ENCODE measurements around the gene SPINK1.

DNA sequence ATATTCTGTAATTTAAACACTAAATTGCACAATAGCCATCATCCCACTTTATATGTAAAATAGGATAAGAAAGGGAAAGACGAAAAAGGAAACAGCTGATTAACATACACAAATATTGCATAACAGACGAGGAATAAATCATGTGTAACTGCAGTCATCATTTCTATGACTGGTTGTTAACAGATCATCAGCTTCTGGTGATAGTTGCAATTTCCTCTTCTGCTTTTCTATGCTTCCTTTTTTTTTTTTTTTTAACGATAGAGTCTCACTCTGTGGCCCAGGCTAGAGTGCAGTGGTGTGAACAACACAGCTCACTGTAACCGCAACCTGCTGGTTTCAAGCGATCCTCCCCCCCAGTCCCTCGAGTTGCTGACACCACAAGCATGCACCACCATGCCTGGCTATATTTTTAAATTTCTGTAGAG, 26.4 kb downstream of the SPINK1 start:
- TF ChIP-seq SNAI2 (CRISPR knock-in tag; IDR thresholded peaks at IDR 0.05): no peak
- no peak for TF ChIP-seq GLIS3 (CRISPR knock-in tag; IDR thresholded peaks at IDR 0.05)

Measured in SK-N-SH treated with all-trans-retinoic acid at 6 μM for 48 hours (cell line).